ENCODE results near the gene NCLN. TPM values are rescaled to one million over a fixed set of nuclear protein-coding genes. Genes with fewer than 3 reads are reported as not detected.

NCLN gene
- total RNA-seq, 1 donor from 2014 or later: 34.9 TPM

GRCh38 chr19:3257071-3257470 is 71.3 kb downstream of the NCLN start:
- H3K27me3 ChIP-seq: no peaks in the 10 kb centered on the region
- no peak overlapping the region for H3K27ac ChIP-seq
- no peaks in the 10 kb centered on the region for H3K36me3 ChIP-seq
- intact Hi-C loops (cut with DNase I): no loop called here
- no peaks in the 10 kb centered on the region for H3K9me3 ChIP-seq
- DNase-seq (ENCODE audit: extremely low spot score in 2 of 2): no peak
- H3K4me1 ChIP-seq: no peaks in the 10 kb centered on the region
- TF ChIP-seq CTCF (IDR thresholded peaks at IDR 0.05): no peak
- TF ChIP-seq POLR2AphosphoS5 (IDR thresholded peaks at IDR 0.05; ENCODE audit: insufficient read depth in 1 of 2, low read depth in 1 of 2): no peak
- no peak for TF ChIP-seq POLR2A (IDR thresholded peaks at IDR 0.05)
- no peak overlapping the region for H3K4me3 ChIP-seq

Other genes starting within 250 kb of the NCLN start
- 6.4 TPM for gene ZNF77, start 241.0 kb upstream of the NCLN start, total RNA-seq
- 10.6 TPM for gene TLE6, start 208.4 kb upstream of the NCLN start, total RNA-seq
- gene TLE2, start 156.7 kb upstream of the NCLN start, total RNA-seq: 28.2 TPM
- 451 TPM for gene TLE5, start 123.4 kb upstream of the NCLN start, total RNA-seq
- gene GNA11, start 91.6 kb upstream of the NCLN start, total RNA-seq: 33.6 TPM
- gene GNA15, start 49.9 kb upstream of the NCLN start, total RNA-seq: 28.2 TPM
- not detected for gene S1PR4, start 7.2 kb upstream of the NCLN start, total RNA-seq
- gene CELF5, start 38.7 kb downstream of the NCLN start, total RNA-seq: not detected
- 142 TPM for gene NFIC, start 180.7 kb downstream of the NCLN start, total RNA-seq

Data from vagina (tissue), 2 donors.